ENCODE results near the gene CCR5AS.
"Not testable (repeated sequence)": the region's sequence is repeated elsewhere in the genome, so short reads cannot be mapped to it uniquely, and the experiment has no call there.

CCR5AS gene

GRCh38 chr3:46427916-46428833, 21.3 kb upstream of the CCR5AS start:
- no peak for DNase-seq

GRCh38 chr3:46427404-46427803, 20.5 kb upstream of the CCR5AS start:
- DNase-seq = not testable (repeated sequence)

GRCh38 chr3:46426476-46426875, 19.6 kb upstream of the CCR5AS start:
- DNase-seq = not testable (repeated sequence)

GRCh38 chr3:46423588-46423987, 16.7 kb upstream of the CCR5AS start:
- DNase-seq = peak; percentile 24

- DNase-seq = peak; percentile 47
These were observed 15.8 kb upstream of the CCR5AS start for GRCh38 chr3:46422617-46423016.

- DNase-seq = no peak
These were observed 14.1 kb upstream of the CCR5AS start for GRCh38 chr3:46420931-46421330.

GRCh38 chr3:46419816-46420215, 12.9 kb upstream of the CCR5AS start:
- DNase-seq = no peak

GRCh38 chr3:46417841-46418611, 11.2 kb upstream of the CCR5AS start:
- no peak for DNase-seq

GRCh38 chr3:46416811-46417510, 10.1 kb upstream of the CCR5AS start:
- peak; percentile 33 for DNase-seq

- peak; percentile 92 for DNase-seq
These were observed 9.4 kb upstream of the CCR5AS start for GRCh38 chr3:46416125-46416810.

- DNase-seq = no peak
These were observed 7.9 kb upstream of the CCR5AS start for GRCh38 chr3:46414739-46415138.

- DNase-seq = no peak
These were observed 7.1 kb upstream of the CCR5AS start for GRCh38 chr3:46413951-46414350.

- DNase-seq = no peak
These were observed 6.0 kb upstream of the CCR5AS start for GRCh38 chr3:46412786-46413298.

- DNase-seq = no peak
These were observed 4.4 kb upstream of the CCR5AS start for GRCh38 chr3:46411271-46411670.

- DNase-seq = no peak
These were observed 3.8 kb upstream of the CCR5AS start for GRCh38 chr3:46410669-46411068.

- DNase-seq = no peak
These were observed 3.0 kb upstream of the CCR5AS start for GRCh38 chr3:46409739-46410489.

GRCh38 chr3:46408853-46409252, 2.0 kb upstream of the CCR5AS start:
- DNase-seq = no peak

GRCh38 chr3:46407970-46408369, 1.1 kb upstream of the CCR5AS start:
- no peak for DNase-seq

GRCh38 chr3:46406443-46406787, 451 bp downstream of the CCR5AS start:
- DNase-seq = no peak

- no peak for DNase-seq
These were observed 1.4 kb downstream of the CCR5AS start for GRCh38 chr3:46405301-46406019.

- DNase-seq = not testable (repeated sequence)
These were observed 4.0 kb downstream of the CCR5AS start for GRCh38 chr3:46402902-46403301.
